GM19463 (cell line): ENCODE measurements around the gene ARHGAP36.

Experiments used
- ATAC-seq: cut with Tn5 transposase; IDR thresholded peaks from one replicate; pipeline ENCODE4 v1.9.1; 2021; ENCODE audit warnings: mild to moderate bottlenecking, moderate library complexity; ENCODE audit not compliant: unreplicated experiment

Gene ARHGAP36

DNA sequence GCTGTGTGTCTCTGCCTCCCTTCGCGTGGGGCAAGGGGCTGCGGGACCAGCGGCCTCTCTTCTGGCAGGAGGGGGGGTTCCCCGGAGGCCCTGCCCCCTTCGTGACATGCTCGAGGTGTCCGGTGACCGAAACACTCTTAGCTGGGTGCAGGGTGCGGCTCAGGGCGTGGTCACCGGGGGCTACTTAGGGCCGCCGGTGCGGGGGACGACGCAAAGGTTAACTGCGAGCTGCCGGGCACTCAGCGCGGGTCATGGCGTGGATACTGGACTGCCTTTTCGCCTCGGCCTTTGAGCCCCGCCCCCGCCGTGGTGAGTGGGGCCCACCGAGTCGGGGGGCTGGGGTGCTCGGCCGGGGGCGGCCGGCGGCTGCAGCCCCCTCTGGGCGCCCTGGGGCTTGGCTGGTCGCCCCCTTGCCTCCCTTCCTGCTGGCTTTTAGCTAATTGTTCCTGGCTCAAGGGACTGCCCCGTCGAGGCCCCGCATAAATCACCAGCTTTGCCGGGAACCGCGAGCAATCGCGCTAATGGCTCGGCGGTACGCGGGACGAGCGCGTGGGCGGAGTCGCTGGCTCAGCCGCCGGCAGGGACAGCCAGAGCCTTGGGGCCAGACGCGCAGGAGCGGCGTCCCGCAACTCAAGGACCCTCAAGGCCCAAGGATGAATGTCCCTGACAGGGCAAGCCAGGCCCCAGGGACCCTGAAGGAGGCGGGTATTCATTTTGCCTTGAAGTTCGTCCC is at the start of gene ARHGAP36:
Gene ARHGAP36 (plus strand): TSS at position 211 of the 733 bp plus-strand sequence. CDS start 23,320 bp downstream, outside the sequence.
- ATAC-seq, result no peak

DNA sequence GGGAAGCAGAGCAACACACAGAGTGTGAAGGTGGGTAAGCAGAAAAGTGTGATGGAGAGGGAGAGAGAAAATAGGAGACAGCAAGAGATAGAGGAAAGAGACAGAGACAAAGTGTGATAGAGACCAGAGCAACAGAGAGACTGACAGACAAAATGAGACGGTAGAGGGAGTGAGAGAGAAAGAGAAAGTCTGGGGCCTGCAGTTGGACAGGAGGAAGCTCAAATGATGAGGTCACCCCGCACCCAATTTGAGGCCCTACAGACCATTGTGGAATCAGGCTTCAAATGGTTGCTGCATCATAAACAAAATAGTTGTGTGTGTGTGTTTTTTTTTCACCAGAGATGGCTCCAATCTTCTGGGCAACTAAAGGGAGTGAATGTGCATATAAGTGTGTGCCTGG is 48.0 kb upstream of the ARHGAP36 start:
- ATAC-seq, result no peak

GRCh38 chrX:131025336-131025735 is 32.8 kb upstream of the ARHGAP36 start:
- no peak for ATAC-seq

DNA sequence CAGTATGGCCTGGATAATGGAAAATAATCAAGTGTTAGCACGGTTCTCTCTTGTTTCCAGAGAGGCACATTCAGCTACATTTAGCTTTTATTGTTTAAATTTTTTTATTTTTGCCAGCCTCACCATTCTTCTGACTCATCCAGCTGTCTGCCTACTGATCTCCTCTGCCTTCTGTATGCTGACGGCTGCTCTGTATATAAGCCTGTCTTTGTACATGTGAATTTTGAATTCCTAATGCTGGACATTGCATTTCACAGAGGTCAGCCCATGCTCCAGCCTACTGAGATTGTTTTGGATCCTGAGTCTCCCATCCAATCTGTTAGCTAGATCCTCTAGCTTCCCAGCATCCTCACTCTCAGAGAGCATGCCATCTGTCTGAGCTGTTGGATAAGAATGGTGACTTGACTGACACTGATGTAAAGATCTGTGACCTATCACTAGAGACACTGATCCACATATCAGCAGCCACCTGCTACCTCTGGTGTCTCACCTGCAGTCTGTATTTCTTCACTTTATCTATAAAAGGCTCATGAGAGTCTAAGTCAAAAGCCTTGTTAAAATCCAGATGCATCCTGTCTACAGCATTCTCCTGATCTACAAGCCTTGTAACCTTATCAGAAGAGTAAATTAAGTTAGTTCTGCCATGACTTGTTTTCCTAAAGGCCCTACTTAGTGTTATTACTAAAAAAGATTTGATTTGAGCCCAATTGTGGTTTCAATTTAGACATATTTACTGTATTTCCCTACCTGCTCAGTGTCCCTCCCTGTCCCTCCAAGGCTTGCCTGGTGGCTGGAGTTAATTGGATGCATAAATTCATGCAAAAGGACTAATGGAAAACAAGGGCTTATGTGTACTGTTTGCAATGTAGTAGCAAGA is 25.6 kb upstream of the ARHGAP36 start:
- ATAC-seq, result no peak

DNA sequence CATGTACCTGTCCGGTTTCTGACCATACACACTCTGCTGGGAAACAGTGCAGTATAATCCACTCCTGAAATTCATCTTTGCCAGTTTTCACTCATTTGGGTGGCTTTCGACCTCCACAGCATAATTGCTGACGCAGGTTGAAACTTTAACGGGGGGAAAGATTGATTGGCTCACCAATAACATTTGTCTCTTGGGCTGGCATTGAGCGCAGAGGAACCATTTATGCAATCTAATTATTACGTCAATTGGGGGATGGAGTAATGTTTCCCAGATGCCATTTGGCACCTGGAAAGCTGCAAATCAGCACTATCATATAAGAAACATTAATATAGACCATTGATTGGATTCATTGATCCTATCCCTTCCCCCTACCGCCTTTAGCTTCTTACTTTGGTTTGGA is 24.1 kb upstream of the ARHGAP36 start:
- ATAC-seq, result no peak

GRCh38 chrX:131040781-131041180 is 17.4 kb upstream of the ARHGAP36 start:
- ATAC-seq, result no peak

DNA sequence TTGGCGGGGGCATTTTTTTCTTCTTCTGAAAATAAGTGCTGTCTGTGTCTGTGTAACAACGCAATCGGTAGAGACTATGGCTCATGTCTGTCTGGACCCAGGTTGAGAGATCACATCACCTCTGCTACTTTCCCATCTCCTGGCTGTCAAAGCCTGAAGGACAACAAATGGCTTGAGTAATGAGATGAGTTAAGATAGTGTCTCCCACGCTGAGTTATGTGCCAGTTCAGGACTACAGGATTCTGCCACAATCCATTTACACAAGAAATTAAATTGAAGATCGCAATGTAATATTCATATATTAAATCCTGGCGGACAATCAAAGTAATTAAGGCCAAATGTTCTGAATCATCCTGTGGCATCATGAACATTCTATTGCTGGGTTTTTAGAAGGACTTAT is 16.5 kb upstream of the ARHGAP36 start:
- ATAC-seq, result no peak

DNA sequence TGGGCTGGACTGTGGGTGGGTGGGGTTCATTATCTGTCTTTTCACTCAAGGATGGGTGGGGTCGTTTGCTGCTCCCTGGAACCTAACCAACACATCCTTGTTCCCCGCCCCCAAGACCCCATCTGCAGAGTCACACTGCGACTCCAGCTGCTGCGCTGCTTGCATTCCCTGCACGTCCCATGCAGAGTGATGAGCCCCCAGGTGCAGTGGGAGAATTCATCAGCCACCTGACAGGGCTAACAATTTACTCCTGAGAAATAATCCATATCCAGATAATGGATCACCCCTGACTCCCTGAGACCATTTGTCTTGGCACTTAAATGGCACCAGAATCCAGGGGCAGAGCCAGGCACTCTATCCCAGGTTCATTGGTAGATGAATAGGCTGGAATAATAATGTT is 12.4 kb upstream of the ARHGAP36 start:
- ATAC-seq, result no peak

- no peak for ATAC-seq
These were observed 11.6 kb upstream of the ARHGAP36 start for GRCh38 chrX:131046596-131046995.

- ATAC-seq, result no peak
These were observed 11.0 kb upstream of the ARHGAP36 start for GRCh38 chrX:131047180-131047579.

- no peak for ATAC-seq
These were observed 5.1 kb upstream of the ARHGAP36 start for GRCh38 chrX:131053076-131053475.

DNA sequence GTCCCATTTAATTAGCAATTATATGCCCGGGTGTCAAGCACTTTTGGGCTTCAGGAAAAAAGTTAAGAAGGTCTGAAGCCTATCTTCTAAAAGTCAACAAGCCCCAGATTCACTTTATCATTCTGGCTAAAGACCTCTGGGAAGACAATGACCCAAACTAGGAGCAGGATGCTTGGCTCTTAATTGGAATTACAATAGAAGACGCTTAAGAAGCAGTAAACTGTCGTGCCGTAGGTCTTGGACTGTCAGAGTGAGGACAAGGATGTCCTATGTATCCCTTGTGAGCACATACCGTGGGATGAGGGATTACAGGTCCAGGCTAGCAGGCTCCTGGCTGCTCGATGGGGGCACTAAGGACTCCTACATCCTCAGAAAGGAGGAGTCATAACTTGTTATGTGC is 3.2 kb upstream of the ARHGAP36 start:
- no peak for ATAC-seq

GRCh38 chrX:131057706-131058105 is 440 bp upstream of the ARHGAP36 start:
- no peak for ATAC-seq

DNA sequence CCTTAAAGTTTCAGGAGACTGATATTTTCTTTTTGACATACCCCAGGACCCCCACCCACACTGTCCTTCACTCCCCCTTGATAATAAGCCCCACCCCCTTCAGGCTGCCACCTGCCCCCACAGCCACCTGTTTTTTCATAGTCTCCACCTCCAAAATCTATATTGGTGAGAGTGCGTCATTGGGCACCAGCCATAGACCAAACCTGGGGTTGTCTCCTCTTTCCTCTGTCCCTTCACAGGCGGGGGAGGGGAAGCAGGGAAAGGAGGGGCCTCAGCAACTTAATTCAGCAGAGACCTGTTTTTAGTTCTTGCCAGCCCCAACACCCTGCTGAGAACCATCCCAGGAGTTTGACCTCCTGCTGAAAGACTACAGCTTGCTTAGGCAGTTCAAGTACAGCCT is 1.1 kb downstream of the ARHGAP36 start:
- ATAC-seq, result no peak

DNA sequence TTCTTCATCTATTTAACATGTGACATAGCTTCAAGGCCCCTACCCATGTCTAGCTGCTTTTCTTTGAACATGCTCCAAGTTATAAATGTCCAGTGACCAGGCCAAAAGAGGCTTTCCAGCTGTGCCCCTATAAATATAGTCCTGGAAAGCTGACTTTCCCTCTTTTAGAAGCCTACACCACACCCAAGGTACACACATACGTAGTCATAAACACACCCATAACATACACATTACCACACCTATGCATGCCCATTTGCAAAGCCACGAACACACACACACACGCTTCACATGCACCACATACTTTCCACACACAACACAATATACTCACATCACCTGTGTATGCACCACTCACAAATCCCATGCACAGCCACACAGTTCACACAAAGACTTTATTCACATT is 2.0 kb downstream of the ARHGAP36 start:
- no peak for ATAC-seq

DNA sequence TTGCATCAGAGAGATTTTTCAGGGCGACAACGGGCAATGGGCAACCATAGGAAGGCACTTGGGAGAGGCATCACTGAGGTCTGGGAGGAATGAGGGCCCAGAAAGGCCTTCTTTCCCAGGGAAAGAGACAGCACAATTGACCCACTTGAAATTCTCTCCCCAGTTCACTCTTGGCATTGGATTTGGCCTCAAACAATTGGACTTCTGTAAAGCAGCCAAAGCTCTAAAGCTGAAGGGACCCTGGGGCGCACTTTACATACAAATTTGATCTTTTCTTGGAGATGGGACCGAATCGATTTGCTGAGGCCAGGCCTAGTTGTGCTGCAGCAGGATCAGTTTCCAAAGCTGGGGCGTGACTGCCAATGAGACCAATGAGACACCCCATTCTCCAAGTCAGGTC is 3.2 kb downstream of the ARHGAP36 start:
- ATAC-seq, result no peak

- no peak for ATAC-seq
These were observed 5.5 kb downstream of the ARHGAP36 start for GRCh38 chrX:131063613-131064012.

DNA sequence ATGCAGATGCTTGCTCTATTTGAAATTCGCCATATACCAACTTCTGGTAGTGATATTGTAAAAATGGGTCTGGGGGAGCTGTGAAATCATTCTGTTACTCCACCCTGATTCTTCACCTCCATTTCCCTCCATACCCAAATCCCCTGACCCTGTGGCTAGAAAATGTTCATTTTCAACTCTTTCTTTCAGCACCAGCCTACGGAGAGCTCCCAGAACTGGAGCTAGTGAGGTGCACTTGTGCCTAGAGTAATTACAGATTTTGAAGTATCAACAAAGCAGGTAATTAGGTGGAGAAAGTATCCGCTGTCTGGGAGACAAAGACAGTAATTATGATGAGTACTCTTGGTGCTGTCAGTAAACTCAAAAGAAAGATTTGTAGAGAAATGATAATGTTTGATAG is 8.1 kb downstream of the ARHGAP36 start:
- no peak for ATAC-seq

DNA sequence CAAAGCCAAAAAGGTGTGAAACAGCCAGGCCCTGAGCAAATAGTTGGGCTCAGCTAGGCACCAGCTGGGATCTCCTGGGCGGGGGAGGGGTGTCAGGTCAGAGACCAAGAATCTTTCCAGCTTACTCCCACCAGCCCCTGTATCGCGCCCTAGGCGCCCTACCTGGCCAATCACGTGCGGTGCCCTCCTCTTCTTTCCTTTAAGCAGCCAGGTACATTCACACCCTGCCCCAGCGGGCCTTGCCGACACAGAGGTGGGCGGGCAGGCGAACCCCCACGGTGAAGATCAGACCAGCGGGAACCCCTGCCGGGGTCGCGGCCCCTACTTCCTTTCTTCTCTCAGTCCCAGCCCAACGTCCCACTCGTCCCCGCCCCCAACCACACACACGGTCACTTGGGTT is 9.1 kb downstream of the ARHGAP36 start:
- ATAC-seq, result no peak

GRCh38 chrX:131067846-131068745 is 9.9 kb downstream of the ARHGAP36 start:
- ATAC-seq, result no peak
